ENCODE measurements around the gene DFFB. TPM values are rescaled to one million over a fixed set of nuclear protein-coding genes. Genes with fewer than 3 reads are reported as not detected.

Gene DFFB
- total and polyA plus RNA-seq, 9 of the 15 experiments (the other 6 are each of a cell fraction or from before 2014, with no cell fraction given): 2.3 to 15.8 (median 11.5) TPM

GRCh38 chr1:3930301-3931006, 73.2 kb downstream of the DFFB start:
- DNase-seq (ENCODE audit: extremely low read depth in 1 of 4, low spot score in 3 of 4) (no peak), FAIRE-seq (no peak), ATAC-seq (peak; percentile 63)
- no peaks in the 10 kb centered on the region for H3K79me2 ChIP-seq (ENCODE audit: control insufficient read depth, insufficient read depth, low read length)
- BruUV-seq (replicated peaks): no TSS peak
- intact Hi-C loops (cut with micrococcal nuclease) (no loop called here), in situ Hi-C loops (cut with MboI) (no loop called here)
- H3K9me3 ChIP-seq (replicated peaks; ENCODE audit: control insufficient read depth, insufficient read depth, low read depth, low read length): peaks cover 2% of the 10 kb centered on the region
- H3K4me2 ChIP-seq (ENCODE audit: insufficient read depth, low read length): no peak overlapping the region
- no peaks in the 10 kb centered on the region; the same call in 1 of the 2 replicates for H4K20me1 ChIP-seq (replicated peaks; ENCODE audit: control insufficient read depth, insufficient read depth, low read length)
- no peaks in the 10 kb centered on the region for H3K9me1 ChIP-seq (ENCODE audit: control insufficient read depth, insufficient read depth, low read length)
- H2AFZ ChIP-seq (ENCODE audit: low read depth, low read length): no peak overlapping the region
- H3K4me1 ChIP-seq (replicated peaks in 1 of 2; ENCODE audit: control insufficient read depth in 2 of 2, insufficient read depth in 2 of 2, low read length in 2 of 2): peaks cover 0 to 3% of the 10 kb centered on the region in 2 experiments; a peak in 1 of 5 replicates
- no peak overlapping the region for H3K27ac ChIP-seq (ENCODE audit: extremely low read depth, low read depth, low read length)
- no peak overlapping the region for H3K4me3 ChIP-seq
- H3K36me3 ChIP-seq (ENCODE audit: control insufficient read depth, insufficient read depth, low read length): no peaks in the 10 kb centered on the region
- CTCF ChIA-PET (ENCODE audit: low intra/inter-chr PET ratio): no interaction called here
- H3K9ac ChIP-seq (ENCODE audit: insufficient read depth in 1 of 2, low read depth in 2 of 2, low read length in 2 of 2): no peak overlapping the region
- 9% methylated on average over 10 of the region's 10 CpGs for WGBS (ENCODE audit: insufficient coverage, low coverage, missing lambda C conversion rate)
- POLR2A ChIA-PET: interaction anchor here (0.6 to 1.1 kb wide), 2 partner anchors 10 to 185 kb away, joined by 4 to 6 read pairs; no protein-coding TSS in a partner anchor
- peaks cover 24 to 37% of the 10 kb centered on the region in 2 experiments; a peak in 4 of 5 replicates for H3K27me3 ChIP-seq (ENCODE audit: control insufficient read depth in 2 of 2, insufficient read depth in 2 of 2, low read length in 2 of 2)
- TF ChIP-seq ZNF143 (CRISPR knock-in tag; IDR thresholded peaks at IDR 0.05): peak; percentile 51; the same call in 1 of the 2 replicates
- TF ChIP-seq HBP1 (CRISPR knock-in tag; IDR thresholded peaks at IDR 0.05): peak; percentile 60; the same call in 1 of the 2 replicates
- TF ChIP-seq MLLT1 (IDR thresholded peaks at IDR 0.05): peak in 1 of 2 experiments; percentile 59; a peak in 1 of 4 replicates
- TF ChIP-seq ZNF592 (IDR thresholded peaks at IDR 0.05): no peak
- TF ChIP-seq ESRRA (IDR thresholded peaks at IDR 0.05; ENCODE audit: borderline replicate concordance, low read depth): no peak
- TF ChIP-seq HLTF (IDR thresholded peaks at IDR 0.05): 0 out of 2 replicates have a peak, but pooled peaks have one; percentile 43
- no peak for TF ChIP-seq ZNF133 (CRISPR knock-in tag; IDR thresholded peaks at IDR 0.05)
- TF ChIP-seq TOE1 (IDR thresholded peaks at IDR 0.05; ENCODE audit: borderline replicate concordance): 0 out of 2 replicates have a peak, but pooled peaks have one; percentile 24
- no peak for TF ChIP-seq TOE1 (CRISPR knock-in tag; IDR thresholded peaks at IDR 0.05; ENCODE audit: borderline replicate concordance, low read depth)
- peak; percentile 77; the same call in 1 of the 2 replicates for TF ChIP-seq TSC22D4 (tag; IDR thresholded peaks at IDR 0.05)
- no peak for TF ChIP-seq ATF3 (IDR thresholded peaks at IDR 0.05)
- TF ChIP-seq ATF3 (CRISPR knock-in tag; conservative IDR thresholded peaks at IDR 0.05): no peak
- TF ChIP-seq TCF15 (CRISPR knock-in tag; IDR thresholded peaks at IDR 0.05): no peak

Data from K562 (cell line).